ENCODE data around the gene TSPAN17.

Gene TSPAN17

DNA sequence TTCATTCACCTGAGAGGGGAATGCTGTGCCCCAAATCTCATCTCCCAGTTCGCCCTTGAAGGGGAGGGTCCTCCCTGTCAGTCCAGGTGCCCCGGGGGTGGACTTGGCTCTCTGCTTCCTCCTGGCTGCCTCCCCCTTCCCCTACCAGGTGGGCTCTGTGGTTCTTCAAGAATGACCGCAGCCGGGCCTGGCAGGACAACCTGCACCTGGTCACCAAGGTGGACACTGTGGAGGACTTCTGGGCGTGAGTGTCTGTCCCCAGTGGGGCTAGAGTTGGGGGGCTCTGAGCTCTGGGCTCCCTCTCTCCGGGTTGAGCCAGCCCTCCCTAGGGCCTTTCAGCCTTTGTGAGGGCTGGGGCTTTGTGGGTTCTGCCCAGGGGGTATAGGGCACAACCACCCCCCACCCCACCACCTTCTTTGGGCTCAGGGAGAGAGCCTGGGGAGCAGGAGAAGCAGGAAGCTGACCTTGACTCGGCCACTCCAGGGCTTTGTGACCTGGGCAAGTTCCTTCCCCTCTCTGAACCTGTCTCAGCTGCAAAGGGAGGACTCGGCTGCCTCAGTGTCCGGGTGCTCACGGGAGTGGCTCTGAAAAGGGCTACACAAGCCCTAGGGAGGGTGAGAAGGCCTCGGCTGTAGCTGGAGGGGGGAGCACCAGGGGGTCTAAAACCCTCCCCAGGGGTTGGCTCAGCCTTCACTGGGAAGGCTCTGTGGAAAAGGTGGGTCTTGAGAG is 3.6 kb upstream of the TSPAN17 start:
- no peak for DNase-seq

DNA sequence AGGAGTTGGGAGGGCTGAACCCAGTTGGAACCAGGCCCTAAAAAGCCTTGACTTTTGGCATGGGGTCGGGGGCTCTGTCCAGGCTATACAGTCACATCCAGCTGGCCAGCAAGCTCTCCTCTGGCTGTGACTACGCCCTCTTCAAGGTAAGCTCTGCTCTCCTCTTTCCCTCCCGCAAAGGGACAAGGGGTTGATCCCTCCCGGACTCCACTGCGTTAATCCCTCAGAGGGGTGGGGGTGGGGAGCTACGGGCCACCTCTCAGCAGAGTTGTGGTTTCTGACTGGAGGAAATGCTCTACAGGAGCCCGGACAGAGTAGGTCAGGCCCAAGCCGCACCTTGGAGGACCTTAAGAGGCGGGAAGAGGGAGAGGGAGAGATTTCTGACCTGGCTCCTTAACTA is 3.0 kb upstream of the TSPAN17 start:
- no peak for DNase-seq

DNA sequence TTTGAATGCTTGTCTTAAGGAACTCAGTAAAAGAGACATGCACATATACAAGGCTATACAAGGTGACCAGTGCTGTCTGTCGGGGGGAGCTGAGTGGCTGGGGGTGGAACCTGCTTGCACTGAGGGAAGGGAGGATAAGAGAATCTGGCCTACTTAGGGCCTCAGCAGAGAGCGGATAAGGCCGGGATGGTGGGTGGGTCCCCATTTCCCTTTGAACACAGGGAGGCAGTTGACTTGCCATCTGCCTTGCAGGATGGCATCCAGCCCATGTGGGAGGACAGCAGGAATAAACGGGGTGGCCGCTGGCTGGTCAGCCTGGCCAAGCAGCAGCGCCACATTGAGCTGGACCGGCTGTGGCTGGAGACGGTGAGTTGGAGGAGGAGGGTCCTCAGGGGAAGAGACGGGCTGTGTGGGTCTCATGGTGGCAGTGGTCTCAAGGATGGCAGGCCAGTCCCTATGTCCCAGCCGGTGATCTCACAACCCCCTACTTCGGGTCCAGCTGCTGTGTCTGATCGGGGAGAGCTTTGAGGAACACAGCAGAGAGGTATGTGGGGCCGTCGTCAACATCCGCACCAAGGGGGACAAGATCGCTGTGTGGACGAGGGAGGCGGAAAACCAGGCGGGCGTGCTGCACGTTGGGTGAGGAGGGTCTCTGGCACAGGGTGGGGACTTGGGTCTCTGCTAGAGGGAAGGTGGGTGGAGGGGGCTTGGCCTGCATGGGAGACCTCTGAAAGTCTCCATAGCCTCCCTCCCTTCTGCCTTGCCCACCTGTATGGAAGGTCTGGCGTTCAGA is 2.2 kb upstream of the TSPAN17 start:
- no peak for DNase-seq

- DNase-seq: no peak
Observed at GRCh38 chr5:176646049-176646706, 1.1 kb upstream of the TSPAN17 start.

DNA sequence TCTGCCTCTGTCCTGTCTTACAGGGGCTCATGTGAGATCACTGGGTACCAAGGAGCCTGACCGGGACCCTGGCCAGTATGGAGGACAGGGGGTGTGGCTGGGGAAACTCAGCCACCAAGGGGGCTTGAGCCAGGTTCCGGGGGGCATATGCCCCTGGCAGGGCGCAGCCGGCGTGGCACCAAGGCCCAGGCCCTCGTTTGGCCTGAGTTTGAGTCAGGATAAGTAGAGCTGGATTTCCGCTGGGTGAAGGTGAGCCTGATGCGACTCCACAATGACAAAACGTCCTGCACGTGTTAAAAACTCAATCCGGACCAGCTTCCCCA is 616 bp upstream of the TSPAN17 start:
- no peak for DNase-seq

- DNase-seq: peak; percentile 38
Observed at GRCh38 chr5:176647843-176648473, 674 bp downstream of the TSPAN17 start.

DNA sequence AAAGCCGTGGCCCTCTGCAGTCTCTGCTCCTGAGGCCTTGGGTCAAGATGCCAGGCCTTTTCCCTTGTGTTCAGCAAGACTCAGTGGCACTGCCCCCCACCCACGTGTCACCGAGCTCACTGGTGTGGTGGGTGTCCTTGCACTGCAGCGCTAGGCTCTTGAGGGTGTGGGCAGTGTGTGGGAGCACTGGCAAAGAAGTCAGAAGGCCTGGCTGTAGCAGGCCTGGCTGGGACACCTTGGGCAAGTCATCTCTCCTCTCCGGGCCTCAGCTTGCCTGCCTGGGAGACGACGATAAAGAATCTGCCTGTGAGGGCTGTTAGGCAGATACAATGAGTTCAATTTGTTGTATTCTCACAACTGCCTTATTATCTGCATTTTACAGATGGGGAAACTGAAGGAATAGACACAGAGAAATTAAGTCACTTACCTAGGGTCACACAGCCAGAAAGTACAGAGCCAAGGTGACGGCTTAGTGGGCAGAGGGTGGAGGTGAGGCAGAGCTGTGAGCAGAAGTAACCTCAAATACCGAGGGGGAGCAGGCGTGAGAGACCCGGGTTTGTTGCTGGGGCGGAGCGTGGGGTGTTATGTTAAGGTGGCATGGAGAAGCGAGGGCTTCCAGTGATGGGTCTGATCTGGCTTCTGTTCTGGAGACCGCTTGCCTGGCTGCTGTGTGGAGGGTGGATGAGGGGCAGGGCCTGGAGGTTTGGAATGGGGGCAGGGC is 1.4 kb downstream of the TSPAN17 start:
- no peak for DNase-seq

DNA sequence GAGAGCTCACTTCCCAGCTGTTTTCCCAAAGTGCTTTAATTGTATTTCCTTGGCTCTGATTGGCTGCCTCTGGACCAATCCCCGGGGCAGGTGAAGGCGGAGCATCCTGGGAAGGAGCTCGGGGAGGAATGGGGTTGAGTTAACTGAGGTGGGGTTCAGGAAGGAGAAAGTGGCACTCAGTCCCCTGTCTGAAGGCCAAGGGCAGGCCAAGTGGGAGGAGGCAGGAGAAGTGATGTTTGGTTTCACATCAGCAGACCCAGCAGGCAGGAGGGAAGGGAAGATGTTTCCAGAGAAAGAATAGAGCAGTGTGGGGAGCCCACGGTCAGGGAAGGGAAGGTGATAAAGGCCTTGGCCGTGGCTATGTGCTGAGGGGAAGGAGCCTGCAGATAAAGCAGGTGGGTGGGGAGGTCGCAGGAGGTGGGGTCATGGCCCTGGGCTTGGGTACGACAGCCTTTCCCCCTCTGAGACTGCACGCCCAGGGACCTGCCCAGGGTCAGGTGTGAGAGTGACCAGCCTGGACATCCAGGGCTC is 3.1 kb downstream of the TSPAN17 start:
- no peak for DNase-seq

GRCh38 chr5:176651472-176651980 is 4.2 kb downstream of the TSPAN17 start:
- DNase-seq: no peak

GRCh38 chr5:176652136-176652535 is 4.9 kb downstream of the TSPAN17 start:
- no peak for DNase-seq

DNA sequence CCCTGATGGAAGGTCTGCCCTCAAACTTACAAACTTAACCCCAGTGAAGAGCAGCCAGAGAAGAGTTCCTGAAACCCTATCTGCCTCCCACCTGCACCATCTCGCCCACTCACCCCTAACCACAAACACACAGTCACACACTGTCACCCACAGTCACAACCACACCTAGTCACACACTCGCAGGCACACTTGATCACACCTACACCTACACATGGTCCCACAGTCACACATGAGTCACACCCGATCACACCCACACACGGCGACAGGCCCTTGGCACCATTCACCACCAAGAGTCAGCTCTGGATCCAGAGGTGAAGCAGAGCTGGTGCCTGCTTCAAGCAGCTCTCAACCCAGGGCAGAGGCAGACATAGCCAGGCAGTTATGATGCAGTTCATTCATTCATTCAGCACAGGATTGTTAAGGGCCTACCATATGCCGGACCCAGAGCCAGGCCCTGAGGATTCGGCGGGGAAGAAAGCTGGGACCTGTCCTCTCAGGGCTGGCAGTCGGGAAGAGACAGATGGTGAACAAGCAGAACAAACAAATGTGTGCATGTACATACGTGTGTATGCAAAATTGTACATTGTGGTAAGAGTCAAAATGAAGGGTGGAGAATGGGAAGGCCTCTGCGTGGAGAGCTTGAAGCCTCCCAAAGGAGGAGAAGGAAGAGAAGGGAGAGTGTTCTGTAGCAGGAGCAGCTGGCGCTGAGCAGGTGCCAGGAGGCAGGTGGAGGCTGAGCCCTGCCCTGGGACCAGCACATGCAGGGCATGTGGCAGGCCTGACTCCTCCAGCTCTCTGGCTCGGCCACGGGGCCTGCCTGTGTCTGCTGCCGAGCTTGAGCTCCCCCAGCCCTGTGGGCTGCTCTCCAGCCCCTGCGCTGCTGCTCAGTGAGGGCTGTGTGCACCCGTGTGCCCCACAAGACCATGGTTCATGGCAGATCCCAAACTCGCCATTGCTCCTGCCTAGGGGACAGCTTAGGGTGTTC is 6.4 kb downstream of the TSPAN17 start:
- no peak for DNase-seq

GRCh38 chr5:176654856-176655255 is 7.6 kb downstream of the TSPAN17 start:
- no peak for DNase-seq

- no peak for DNase-seq
Observed at GRCh38 chr5:176656467-176656990, 9.2 kb downstream of the TSPAN17 start.

- DNase-seq: peak; percentile 15
Observed at GRCh38 chr5:176658007-176658599, 10.8 kb downstream of the TSPAN17 start.

DNA sequence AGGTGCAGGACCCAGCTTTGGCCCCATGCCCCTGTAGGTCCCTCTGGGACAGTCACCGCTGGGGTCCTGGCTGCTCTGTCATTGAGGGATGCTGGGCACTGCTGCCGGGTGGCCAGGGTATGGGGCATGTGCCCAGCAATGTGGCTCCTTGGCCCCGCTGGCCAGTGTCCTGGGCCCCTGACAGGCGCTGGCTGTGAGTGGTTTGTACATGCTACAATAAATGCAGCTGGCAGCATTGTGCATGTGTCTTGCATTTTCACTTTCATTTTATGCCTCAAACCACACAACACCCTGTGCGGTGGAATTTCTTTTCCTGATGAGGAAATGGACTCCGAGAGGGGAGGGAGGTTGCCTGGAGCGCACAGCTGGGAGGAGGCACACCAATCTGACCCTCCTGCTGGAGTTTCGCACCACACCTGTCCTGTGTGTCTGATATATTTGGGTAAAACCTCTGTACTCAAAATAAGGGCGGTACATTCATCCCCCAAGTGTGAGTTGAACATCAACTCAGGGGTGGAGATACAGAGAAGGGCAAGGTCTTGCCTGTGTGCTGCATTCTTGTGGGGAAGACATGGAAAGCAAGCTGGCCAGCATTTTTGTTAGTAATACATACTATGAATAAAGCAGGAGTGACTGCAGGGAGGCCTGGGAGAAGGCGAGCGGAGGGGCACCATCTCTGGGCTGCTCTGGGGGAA is 11.7 kb downstream of the TSPAN17 start:
- DNase-seq: no peak

DNA sequence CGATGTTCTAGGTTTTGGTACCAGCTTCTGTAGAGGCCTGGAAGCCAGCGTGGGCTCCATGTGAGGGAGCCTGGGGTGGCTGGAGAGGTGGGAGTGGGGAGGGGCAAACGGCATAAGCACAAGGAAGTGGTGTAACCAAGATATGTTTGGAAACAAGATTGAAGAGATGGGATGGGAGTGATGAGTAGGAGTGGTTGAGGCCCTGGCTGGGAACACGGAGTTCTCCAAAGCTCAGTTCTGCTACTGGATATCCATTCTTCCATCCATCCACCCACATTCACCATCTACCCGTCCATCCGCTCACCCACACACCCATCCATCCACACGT is 12.2 kb downstream of the TSPAN17 start:
- no peak for DNase-seq

DNA sequence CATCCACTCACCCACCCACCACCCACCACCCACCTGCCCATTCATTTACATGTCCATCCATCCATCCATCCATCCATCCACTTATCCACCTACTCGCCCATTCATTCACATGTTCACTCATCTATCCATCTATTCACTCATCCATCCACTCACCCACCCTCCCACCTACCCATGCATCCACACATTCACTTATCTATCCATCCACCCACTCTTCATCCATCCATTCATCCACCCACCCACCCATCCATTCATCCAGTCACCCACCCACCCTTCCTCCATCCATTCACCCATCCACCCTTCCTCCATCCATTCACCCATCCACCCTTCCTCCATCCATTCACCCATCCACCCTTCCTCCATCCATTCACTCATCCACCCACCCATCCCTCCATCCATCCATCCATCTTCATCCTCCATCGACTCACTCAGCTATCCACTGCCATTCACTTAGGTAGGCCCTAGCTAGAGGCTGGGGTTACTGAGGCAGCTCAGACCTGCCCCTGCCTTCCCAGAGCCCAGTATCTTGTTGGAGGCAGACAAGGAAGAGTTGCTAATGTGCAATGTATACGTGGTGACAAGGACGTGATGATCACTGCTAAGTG is 12.7 kb downstream of the TSPAN17 start:
- no peak for DNase-seq

DNA sequence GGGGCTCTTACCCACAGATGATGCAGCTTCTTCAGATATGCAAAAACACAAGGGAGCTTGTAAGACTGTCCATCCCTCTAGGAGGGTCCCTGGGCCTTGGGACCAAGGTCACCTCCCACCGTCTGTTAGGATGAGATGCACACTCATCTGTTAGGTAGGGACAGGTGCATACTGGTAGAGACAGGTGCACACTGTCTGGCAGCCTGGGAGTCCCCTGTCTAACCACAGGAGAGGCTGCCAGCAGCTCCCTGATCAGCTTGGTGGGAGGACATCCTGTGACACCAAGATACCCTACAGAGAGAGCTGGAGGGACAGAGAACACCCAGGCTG is 13.2 kb downstream of the TSPAN17 start:
- no peak for DNase-seq

GRCh38 chr5:176660860-176661641 is 13.8 kb downstream of the TSPAN17 start:
- peak; percentile 59 for DNase-seq

Data from T1000 (cell line).